ENCODE data around the gene GRHL1. TPM values are rescaled to one million over a fixed set of nuclear protein-coding genes. Genes with fewer than 3 reads are reported as not detected.

Gene GRHL1
- total RNA-seq, 1 experiment from 2014 or later, result 11.6 TPM

GRCh38 chr2:10036095-10036884, 84.8 kb downstream of the GRHL1 start:
- intact Hi-C loops (cut with micrococcal nuclease; ENCODE audit: unreplicated experiment), result no loop called here
- Mint-ChIP-seq H3K9me3 (ENCODE audit: unreplicated experiment) (no peaks in the 10 kb centered on the region), H3K36me3 (ENCODE audit: insufficient read depth, unreplicated experiment) (no peaks in the 10 kb centered on the region), H3K4me1 (ENCODE audit: low read depth, unreplicated experiment) (peaks cover 13% of the 10 kb centered on the region), H3K27me3 (ENCODE audit: insufficient read depth, unreplicated experiment) (no peaks in the 10 kb centered on the region), H3K4me3 (ENCODE audit: unreplicated experiment) (no peak overlapping the region), H3K27ac (ENCODE audit: unreplicated experiment) (no peak overlapping the region)
- H3K4me1 ChIP-seq, result no peaks in the 10 kb centered on the region
- H3K9me3 ChIP-seq, result no peaks in the 10 kb centered on the region
- H3K27me3 ChIP-seq (replicated peaks; ENCODE audit: control insufficient read depth, insufficient read depth, low read length), result no peaks in the 10 kb centered on the region
- ChIA-PET CTCF (interaction anchor here (0.7 kb wide), 2 partner anchors 9 to 52 kb away, joined by 3 to 4 read pairs; no protein-coding TSS in a partner anchor), POLR2A (no interaction called here)
- TF ChIP-seq, protein P1, sequence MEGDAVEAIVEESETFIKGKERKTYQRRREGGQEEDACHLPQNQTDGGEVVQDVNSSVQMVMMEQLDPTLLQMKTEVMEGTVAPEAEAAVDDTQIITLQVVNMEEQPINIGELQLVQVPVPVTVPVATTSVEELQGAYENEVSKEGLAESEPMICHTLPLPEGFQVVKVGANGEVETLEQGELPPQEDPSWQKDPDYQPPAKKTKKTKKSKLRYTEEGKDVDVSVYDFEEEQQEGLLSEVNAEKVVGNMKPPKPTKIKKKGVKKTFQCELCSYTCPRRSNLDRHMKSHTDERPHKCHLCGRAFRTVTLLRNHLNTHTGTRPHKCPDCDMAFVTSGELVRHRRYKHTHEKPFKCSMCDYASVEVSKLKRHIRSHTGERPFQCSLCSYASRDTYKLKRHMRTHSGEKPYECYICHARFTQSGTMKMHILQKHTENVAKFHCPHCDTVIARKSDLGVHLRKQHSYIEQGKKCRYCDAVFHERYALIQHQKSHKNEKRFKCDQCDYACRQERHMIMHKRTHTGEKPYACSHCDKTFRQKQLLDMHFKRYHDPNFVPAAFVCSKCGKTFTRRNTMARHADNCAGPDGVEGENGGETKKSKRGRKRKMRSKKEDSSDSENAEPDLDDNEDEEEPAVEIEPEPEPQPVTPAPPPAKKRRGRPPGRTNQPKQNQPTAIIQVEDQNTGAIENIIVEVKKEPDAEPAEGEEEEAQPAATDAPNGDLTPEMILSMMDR (IDR thresholded peaks at IDR 0.05; ENCODE audit: insufficient read depth in 1 of 2, low read depth in 1 of 2, low read length in 1 of 2, severe bottlenecking in 1 of 2, unreplicated experiment in 1 of 2), result peak in 1 of 2 experiments; percentile 11
- H3K4me3 ChIP-seq (ENCODE audit: low read depth, low read length), result no peak overlapping the region
- H3K36me3 ChIP-seq (ENCODE audit: control insufficient read depth, insufficient read depth, low read length), result no peaks in the 10 kb centered on the region
- BruUV-seq (replicated peaks), result no TSS peak
- DNase-seq, result no peak

DNA sequence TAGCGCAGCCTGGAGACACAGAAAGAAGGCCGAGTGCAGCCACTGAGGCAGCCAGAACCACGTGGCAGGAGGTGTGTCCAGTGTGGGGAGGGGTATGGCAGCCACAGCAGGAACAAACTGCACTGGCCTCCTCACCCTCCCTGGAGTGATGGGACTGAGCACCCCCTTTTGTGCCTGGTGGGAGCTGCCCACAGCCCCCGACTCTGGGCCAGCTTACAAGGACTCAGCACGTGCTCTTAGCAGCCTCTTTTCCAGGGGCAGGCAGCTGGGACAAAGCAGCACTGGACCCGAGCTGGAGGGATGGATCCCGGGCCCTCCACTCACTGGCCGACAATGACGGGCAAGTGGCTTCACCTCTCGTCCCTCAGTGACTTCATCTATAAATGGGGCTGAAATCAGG, 86.6 kb downstream of the GRHL1 start:
- peaks cover 9% of the 10 kb centered on the region for H3K36me3 Mint-ChIP-seq (ENCODE audit: insufficient read depth, unreplicated experiment)
- CTCF ChIA-PET, result no interaction called here
- peaks cover 9% of the 10 kb centered on the region; the same call in 1 of the 2 replicates for H3K4me1 ChIP-seq
- H3K27me3 Mint-ChIP-seq (ENCODE audit: insufficient read depth, unreplicated experiment), result no peaks in the 10 kb centered on the region
- TF ChIP-seq, protein P1 (IDR thresholded peaks at IDR 0.05; ENCODE audit: insufficient read depth in 1 of 2, low read depth in 1 of 2, low read length in 1 of 2, severe bottlenecking in 1 of 2, unreplicated experiment in 1 of 2), result no peak
- no peaks in the 10 kb centered on the region for H3K9me3 ChIP-seq
- no peak overlapping the region for H3K27ac Mint-ChIP-seq (ENCODE audit: unreplicated experiment)
- POLR2A ChIA-PET, result no interaction called here
- no peaks in the 10 kb centered on the region for H3K27me3 ChIP-seq (replicated peaks; ENCODE audit: control insufficient read depth, insufficient read depth, low read length)
- no peak overlapping the region for H3K4me3 ChIP-seq (ENCODE audit: low read depth, low read length)
- no peaks in the 10 kb centered on the region for H3K36me3 ChIP-seq (ENCODE audit: control insufficient read depth, insufficient read depth, low read length)
- H3K9me3 Mint-ChIP-seq (ENCODE audit: unreplicated experiment), result no peaks in the 10 kb centered on the region
- H3K4me3 Mint-ChIP-seq (ENCODE audit: unreplicated experiment), result no peak overlapping the region
- intact Hi-C loops (cut with micrococcal nuclease; ENCODE audit: unreplicated experiment), result no loop called here
- DNase-seq, result no peak
- H3K4me1 Mint-ChIP-seq (ENCODE audit: low read depth, unreplicated experiment), result peaks cover 22% of the 10 kb centered on the region
- no TSS peak for BruUV-seq (replicated peaks)

DNA sequence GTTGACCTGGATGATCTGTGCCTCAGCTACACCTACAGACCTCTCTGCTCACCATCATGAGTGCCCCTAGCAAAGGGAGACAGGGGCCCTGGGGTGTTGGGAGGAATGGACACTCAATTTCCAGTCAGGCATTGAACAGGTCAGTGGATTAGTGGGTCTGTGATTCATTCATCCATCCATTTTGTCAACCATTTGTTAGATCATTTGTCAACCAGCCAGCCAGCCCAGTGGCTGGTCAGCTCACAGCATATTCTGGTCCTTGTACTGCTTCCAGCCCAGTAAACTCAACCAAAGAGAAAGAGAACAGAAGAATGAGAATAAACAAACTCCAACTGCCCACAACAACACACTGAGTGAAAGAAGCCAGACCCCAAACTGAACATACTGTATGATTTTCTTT, 87.2 kb downstream of the GRHL1 start:
- H3K4me3 ChIP-seq (ENCODE audit: low read depth, low read length), result no peak overlapping the region
- Mint-ChIP-seq H3K9me3 (ENCODE audit: unreplicated experiment) (no peaks in the 10 kb centered on the region), H3K27me3 (ENCODE audit: insufficient read depth, unreplicated experiment) (no peaks in the 10 kb centered on the region), H3K27ac (ENCODE audit: unreplicated experiment) (no peak overlapping the region), H3K36me3 (ENCODE audit: insufficient read depth, unreplicated experiment) (peaks cover 9% of the 10 kb centered on the region), H3K4me3 (ENCODE audit: unreplicated experiment) (no peak overlapping the region), H3K4me1 (ENCODE audit: low read depth, unreplicated experiment) (peaks cover 22% of the 10 kb centered on the region)
- POLR2A ChIA-PET, result no interaction called here
- DNase-seq, result no peak
- no peaks in the 10 kb centered on the region for H3K9me3 ChIP-seq
- H3K4me1 ChIP-seq, result peaks cover 9% of the 10 kb centered on the region; the same call in 1 of the 2 replicates
- TF ChIP-seq, protein P1 (IDR thresholded peaks at IDR 0.05; ENCODE audit: insufficient read depth in 1 of 2, low read depth in 1 of 2, low read length in 1 of 2, severe bottlenecking in 1 of 2, unreplicated experiment in 1 of 2), result no peak
- no peaks in the 10 kb centered on the region for H3K27me3 ChIP-seq (replicated peaks; ENCODE audit: control insufficient read depth, insufficient read depth, low read length)
- intact Hi-C loops (cut with micrococcal nuclease; ENCODE audit: unreplicated experiment), result no loop called here
- no peaks in the 10 kb centered on the region for H3K36me3 ChIP-seq (ENCODE audit: control insufficient read depth, insufficient read depth, low read length)
- CTCF ChIA-PET, result no interaction called here
- no TSS peak for BruUV-seq (replicated peaks)

Measured in Caco-2 (cell line).